IPS-NIHi7 (cell line): ENCODE measurements around the gene RACGAP1.
"Not testable (repeated sequence)": the region's sequence is repeated elsewhere in the genome, so short reads cannot be mapped to it uniquely, and the experiment has no call there.

ENCODE experiments used
- DNase-seq: peaks from one replicate; pipeline ENCODE4 v3.0.0; 2012; ENCODE audit warnings: mixed read lengths; ENCODE audit errors: extremely low spot score

Gene RACGAP1

DNA sequence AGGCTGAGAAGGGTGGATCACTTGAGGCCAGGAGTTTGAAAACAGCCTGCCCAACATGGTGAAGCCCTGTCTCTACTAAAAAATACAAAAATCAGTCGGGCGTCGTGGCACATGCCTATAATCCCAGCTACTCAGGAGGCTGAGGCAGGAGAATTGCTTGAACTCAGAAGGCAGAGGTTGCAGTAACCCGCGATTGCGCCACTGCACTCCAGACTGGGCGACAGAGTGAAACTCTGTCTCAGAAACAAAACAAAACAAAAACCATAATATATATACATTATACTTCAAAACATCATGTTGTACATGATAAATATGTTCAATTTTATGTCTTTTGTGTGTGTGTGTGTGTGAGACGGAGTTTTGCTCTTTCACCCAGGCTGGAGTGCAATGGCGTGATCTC is 5.2 kb upstream of the RACGAP1 start:
- DNase-seq: not testable (repeated sequence)

DNA sequence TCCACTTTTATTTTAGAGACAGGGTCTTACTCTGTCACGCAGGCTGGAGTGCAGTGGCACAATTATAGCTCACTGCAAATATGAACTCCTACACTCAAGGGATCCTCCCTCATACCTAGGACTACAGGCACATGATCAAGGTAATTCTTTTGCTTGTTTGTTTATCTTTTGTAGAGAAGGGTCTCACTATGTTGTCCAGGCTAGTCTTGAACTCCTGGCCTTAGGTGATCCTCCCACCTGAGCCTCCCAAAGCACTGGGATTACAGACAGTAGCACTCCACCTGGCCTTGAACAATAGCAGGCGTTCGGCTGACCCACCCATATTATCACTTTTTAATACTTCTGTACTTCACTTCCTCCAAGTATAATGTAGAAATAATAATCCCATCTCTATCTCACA is 1.4 kb upstream of the RACGAP1 start:
- no peak for DNase-seq

DNA sequence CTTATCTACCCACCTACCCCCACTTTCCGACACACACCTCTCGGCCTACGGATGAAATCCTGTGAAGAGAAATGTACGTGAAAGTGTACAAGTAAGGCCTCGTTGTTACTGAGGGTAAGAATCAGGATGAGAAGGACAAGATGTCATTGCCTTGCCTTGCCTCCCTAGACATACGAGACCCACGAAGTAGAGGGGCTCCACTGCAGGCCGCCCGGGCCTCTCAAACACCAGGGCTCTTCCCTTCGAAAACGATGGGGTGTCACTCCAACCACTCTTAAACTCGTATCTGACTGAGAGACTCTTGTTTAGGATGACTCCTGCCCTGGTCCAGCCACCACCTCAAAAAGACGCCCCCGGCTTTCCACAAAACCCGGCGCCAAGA is 498 bp downstream of the RACGAP1 start:
- peak; percentile 23 for DNase-seq

DNA sequence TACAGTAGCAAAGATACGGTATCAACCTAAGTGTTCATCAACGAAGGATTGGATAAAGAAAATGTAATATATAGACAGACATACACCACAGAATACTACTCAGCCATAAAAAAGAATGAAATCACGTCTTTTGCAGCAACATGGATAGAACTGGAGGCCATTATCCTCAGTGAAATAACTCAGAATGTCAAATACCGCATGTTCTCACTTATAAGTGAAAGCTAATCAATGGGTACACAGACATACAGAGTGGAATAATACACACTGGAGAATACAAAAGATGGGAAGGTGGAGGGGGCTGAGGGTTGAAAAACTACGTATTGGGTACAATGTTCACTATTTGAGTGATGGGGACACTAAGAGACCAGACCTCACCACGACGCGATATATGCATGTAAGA is 1.1 kb downstream of the RACGAP1 start:
- no peak for DNase-seq

DNA sequence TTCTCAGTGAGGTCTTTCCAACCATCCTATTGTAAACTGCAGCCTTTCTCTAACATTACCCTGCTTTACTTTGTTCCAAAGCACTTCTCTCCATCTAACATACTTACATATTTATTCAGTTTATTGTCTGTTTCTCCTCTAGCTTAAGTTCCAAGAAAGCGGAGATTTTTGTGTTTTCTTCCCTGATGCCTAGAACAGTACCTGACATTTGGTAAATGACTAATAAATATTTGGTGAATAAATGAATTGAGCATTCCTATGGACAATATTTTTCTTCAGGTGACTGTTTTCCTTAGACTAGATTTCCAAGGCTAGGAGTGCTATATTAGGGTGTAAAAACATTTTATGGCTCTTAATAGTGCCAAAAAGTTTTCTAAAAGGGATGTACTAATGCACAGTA is 2.4 kb downstream of the RACGAP1 start:
- no peak for DNase-seq

DNA sequence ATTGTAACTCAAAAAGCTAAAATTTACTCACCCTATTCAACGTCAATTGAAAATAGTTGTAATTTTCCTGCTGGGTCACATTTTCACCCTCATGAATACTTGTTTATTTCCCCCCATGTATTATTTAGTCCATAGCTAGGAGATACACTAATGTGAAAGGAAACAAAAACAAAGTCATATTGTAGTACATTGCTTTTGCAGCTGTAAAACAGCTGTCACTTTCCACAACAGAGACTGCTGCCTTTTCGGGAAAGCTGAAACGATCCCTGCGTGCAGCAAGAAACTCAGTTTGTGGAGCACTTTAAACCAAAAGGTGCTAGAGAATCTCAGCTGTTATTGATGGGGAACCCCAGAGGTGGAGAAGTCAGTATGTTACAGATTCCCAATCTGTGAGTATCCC is 4.3 kb downstream of the RACGAP1 start:
- DNase-seq: no peak

DNA sequence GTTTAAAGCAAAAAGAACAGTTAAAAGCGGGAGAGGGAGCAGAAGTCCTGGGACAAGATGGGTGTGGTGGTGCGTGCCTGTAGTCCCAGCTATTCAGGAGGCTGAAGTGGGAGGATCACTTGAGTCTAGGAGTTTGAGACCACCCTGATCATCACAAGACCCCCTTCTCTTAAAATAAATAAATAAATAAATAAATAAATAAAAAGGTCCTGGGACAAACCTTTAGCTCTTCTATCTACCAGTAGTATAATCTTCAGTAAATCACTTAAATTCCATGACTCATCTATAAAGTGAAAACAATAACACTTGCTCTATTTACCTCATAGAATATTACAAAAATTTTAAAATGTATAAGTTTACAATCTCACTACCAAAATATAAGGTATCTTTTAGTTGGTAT is 5.8 kb downstream of the RACGAP1 start:
- DNase-seq: no peak

DNA sequence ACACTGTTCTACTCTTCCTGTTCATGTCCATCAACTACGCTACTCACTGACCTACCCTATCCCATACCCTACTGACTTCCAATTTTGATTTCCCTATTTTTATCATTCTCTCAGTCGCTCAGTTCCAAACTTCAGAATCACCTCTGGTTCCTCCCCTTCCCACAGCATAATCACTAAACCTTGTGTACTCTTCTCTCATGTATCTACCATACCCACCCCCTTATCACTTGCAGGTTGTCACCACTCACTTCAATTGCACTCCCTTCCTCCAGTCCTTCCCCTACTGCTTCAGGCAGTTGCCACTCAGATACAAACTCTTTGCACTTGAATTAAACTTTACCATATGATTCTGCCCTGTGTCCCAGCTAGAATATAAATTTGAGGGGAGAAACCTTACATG is 6.3 kb downstream of the RACGAP1 start:
- no peak for DNase-seq

DNA sequence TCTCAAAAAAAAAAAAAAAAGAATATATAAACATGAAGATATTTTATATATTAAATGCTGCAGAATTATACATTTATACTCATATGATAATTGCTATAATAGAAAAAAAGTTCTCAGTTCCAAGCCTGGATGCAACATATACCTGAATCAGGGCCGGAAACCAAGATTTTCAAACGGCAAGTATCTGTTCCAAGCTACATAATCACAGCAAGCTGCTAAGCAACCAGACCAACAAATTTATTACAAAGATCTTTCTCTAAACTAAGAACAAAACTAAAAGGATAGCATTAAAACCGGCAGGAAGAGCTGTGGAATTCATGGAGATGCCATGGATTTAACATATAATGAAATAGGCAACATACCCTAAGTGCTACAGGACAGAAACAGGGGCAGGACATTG is 7.1 kb downstream of the RACGAP1 start:
- no peak for DNase-seq

DNA sequence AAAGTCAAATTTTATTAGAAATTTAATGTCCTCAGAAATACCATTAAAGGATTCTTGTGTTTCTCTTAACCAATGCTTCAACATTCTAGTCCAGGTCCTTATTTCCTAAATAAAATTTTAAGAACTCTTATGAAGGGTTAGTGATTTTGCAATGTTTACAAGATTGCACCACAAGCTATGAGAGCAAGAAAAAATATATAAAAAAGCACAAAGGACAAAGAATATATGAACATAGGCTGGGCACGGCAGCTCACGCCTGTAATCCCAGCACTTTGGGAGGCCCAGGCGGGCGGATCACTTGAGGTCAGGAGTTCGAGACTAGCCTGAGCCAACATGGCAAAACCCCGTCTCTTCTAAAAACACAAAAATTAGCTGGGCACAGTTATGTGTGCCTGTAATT is 7.7 kb downstream of the RACGAP1 start:
- no peak for DNase-seq

DNA sequence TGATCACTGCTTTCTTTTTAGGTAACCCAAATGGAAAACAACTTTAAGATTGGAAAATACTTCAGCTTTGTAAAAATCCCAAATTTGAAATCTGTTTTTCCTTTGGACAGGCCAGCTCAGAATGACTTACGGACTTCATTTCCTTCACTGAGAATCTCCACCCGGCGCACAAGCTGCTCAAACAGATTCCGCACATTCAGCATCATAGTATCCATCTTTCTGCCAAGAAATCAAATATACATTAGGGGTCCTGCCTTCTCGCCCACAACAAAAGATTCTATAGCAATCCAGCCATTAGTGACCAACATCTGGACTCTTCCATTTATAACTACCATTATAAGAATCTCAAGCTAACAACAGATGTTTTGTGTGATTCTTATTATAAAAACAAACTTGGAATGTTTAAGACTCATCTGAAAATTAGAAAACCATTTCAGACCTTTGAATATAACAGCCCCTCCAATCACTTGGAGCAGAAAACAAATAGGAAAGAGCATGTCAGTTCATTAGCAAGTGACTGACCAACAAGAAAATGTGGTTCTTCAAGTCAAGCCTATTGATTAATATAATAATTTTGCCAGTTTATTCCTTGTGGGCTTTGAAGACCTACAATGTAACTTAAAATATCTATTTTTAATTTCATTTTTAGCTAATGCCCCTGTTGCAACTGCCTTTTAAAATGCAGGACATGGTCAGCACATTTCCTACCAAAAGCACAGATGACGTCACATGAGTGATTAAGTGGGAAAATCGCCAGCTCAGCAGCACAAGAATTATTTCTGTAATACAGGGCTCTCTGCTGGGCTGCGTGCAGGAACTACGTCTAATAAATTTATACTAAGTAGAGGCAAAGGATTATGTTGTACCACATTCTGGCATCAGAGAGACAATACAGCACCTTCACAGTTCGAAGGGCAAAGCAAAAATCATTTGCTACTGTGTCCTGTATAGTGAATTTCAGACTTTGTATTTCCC is 8.5 kb downstream of the RACGAP1 start:
- DNase-seq: no peak

DNA sequence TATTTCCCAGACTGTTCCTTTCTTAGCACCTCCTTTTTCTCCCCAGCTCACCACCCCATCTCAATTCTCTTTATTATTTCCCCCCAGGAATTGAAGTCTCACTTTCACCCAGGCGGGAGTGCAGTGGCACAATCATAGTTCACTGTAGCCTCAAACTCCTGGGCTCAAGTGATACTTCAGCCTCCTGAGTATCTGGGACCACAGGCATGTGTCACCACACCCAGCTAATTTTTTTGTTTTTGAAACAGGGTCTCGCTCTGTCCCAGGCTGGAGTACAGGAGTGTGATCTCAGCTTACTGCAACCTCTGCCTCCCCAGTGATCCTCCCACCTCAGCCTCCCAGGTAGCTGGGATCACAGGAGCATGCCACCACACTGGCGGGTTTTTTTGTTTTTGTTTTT is 11.0 kb downstream of the RACGAP1 start:
- DNase-seq: no peak

DNA sequence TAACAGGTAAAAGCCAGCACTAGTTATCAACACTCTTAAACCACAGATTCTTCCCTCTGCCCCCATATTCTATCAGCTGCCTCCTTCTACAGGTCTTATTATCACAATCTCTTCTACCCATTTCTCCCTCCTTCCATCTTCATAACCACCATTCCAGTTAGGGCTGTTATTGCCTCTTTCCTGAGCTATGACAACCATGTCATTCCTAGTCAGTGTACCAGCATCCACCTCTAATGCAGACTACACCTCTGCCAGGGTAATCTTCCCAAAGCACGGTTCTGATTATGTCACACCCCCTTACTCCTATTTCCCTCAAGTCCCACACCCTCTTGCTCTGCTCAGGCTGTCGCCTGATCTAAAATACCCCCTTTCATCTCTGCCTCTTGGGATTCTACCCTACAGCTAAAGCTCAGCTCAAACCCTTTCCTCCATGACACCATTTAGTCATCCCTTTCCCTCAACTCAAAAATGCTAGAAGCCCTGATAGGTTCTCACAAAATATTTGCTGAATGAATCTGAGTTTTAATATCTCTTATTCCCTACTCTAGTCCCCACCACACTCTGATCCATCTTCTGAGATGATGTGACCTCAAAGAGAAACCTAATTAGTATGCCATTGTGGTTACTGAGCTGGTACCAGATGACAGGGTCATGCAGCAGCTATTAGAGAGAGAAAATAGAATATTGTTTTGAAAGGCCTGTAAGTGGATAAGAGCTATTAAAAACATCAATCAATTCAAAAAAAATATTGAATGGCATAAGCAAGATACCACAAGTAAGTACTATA is 11.7 kb downstream of the RACGAP1 start:
- no peak for DNase-seq

DNA sequence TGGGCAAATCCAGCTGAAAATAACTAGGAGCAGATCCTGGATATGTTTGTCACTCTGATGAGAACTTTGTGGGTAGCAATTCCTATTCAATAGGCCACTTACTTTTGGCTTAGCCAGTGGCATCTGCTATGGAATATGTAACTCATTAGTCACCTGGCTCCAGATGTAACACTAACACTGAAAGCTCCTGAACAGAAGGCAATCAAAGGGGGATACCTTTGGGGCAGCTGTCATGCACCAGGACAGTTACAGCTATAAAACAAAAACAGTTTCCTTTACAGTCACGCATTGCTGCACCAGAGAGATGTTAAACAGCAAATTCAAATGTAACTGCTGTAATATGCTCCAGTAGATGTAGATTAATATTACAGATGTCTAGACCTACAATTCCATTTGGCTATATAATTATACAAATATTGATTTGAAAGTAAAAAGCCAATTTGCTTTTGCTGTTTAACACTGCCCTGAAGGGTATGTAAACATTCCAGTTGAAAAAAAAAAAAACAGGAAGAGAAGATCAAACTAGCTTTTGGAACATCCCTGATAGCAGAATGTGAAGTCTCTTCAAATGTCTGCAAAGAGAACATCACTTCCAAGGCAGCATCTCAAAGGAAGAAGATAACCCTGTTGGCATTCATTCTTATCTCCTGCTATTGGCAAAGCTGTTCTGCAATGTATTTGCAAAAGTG is 18.4 kb downstream of the RACGAP1 start:
- no peak for DNase-seq

DNA sequence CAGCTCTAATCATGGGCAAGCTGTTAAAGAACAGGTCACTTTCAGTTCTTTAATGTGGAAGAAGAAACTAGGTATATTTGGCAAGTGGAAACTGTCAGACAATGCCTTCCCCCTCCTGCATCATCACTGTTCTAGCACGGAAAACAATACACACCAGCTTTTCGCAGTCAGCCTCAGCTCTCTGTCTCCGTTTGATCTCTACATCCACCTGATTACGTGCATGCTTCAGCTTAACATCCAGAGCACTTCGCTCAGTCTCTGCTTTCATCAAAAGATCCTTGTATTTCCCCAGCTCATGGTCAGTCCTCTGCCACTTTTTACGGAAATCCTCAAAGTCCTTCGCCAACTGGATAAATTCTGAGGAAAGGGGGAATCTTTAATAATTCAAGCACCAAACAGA is 19.0 kb downstream of the RACGAP1 start:
- DNase-seq: no peak

DNA sequence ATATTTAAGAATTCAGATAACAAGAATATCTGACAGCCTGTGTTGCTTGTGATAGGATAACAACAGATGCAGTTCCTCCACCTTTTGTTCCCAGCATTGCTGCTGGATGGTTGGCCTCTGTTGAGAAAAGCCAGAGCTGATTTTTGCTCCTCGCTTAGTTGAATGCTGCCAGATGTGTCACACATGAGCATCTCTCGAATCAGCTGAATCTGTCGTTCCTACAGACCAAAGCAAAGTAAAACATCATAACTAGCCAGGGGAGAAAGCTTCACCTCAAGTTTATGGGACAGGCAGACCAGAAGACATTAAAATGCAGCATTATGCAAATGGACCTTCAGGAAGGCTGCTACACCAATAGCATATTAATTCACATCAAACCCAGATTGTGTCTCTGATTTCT is 20.1 kb downstream of the RACGAP1 start:
- no peak for DNase-seq

DNA sequence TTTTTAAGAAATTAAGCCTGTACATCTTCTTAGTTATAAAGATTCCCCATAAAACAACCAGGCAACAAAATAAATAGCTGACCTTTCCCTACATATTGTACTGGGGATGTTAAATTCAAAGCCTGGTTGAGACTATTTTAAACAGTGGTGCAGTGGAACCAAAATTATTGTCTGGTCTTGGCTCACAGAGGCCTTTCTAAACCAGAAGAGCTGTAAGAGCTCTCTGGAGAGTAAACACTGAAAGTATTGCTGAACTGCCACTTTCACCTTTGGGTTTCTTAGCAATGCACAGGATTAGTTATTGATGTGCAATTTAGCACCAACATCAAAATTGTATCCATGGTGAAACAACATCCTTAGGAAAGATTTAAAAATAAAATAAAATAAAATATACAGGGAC is 20.6 kb downstream of the RACGAP1 start:
- DNase-seq: no peak

DNA sequence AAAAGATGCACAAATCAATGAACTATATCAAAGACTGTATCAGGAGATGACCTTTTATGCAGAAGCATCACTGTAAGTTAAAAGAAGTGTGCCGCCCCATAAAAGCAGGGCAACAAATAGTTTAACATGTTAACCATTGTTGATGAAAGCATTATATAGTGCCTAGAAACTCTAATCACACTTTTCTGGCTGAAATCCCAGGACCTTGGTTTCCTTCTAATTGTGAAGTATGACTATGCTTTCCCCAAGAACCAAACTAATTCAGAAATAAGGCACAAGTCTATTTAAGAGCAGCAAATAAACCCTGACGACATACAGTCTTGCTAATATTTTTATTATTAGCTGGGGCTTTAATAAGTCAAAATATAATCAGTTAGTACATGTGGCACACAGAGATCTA is 21.7 kb downstream of the RACGAP1 start:
- no peak for DNase-seq

DNA sequence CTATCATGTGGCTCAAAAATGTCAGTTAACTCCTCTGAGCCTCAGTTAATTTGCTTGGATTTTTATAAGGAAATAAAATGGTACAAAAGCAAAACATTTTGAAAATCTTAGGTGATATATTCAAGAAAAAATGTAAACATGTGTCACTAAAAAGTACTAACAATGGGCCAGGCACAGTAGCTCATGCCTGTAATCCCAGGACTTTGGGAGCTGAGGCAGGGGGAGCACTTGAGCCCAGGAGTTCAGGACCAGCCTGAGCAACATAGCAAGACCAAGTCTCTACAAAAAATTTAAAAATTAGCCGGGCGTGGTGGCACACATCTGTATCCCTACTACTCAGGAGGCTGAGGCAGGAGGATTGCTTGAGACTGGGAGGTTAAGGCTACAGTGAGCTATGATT is 26.8 kb downstream of the RACGAP1 start:
- no peak for DNase-seq

DNA sequence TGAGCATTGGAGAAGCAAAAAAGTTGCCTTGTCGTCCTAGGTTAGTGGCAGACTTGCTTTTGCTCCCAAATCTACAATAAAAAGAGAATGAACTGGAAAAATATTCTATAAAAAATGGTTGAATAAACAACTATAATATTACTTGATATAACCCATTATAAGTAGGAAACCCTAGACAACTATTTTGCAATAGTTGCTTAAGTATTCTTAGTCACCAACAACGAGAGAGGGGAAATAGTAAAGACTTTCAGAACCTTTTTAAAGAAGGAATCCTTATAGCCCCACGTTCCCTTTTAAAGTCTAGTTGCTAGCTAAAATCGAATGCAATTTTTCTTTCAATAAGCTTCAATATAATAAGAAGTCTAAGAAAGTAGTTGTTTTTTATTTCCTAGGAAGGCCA is 35.0 kb downstream of the RACGAP1 start:
- no peak for DNase-seq

DNA sequence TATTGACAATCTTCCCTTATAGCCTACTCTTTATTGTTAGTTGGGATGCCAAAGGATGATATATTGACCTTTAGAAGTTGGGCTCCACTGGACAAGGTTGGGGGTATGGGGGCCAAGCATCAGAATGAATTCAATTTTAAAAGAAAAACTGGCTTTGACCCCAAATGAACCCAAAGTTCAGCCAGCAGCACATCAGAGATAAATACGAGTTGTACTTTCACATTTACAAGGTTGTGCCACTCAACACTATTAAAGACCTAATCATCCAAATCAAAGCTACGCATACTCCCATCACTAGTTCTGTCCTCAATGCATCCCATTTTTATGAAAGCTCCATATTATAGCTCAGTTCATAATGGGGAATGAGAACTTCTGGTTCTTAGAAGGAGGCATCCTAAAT is 35.9 kb downstream of the RACGAP1 start:
- not testable (repeated sequence) for DNase-seq

DNA sequence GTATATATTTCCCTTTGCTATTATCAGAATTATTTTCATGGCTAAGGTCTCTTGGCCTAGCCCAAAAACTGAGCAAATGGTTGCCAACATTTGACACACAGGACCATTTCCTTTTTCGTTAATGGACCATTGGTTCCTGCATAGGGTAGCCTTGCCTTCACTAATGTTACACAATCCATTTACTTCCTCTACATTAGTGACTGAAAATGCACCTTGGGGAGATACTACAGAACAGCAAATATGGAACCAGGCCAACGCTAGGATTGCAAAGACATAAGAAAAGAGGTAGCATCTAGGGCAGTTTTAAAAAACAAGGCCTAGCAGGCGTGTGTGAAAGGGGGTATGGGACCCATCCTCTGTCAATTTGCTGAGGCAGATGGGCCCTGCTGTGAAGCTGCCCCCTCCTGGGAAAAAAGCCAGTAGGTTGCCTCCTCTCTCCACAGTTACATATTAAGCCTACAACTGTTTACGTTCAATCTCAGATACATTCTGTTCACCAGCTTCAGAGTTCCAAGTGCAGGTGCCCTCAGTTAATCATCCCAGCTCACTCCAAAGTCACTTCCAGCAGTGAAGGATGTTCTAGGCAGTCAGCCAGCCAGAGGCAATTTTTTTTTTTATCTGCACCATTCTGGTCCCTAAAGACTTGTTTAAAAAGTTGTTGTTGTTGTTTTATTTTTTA is 37.5 kb downstream of the RACGAP1 start:
- DNase-seq: no peak
